ENCODE measurements around the gene RNU5D-1. TPM values are rescaled to one million over a fixed set of nuclear protein-coding genes. Genes with fewer than 3 reads are reported as not detected.

RNU5D-1 gene
- total and polyA plus RNA-seq, 2 of the 13 experiments (the other 11 are each of a cell fraction or from before 2014, with no cell fraction given), result 165 TPM; not detected in 1

GRCh38 chr1:44685218-44685617 is 45.8 kb downstream of the RNU5D-1 start:
- no peaks in the 10 kb centered on the region for H3K79me2 ChIP-seq (ENCODE audit: insufficient read depth, low read length)
- DNase-seq (ENCODE audit: low spot score) (no peak), ATAC-seq (no peak), FAIRE-seq (no peak)
- no peak overlapping the region for H3K4me2 ChIP-seq (ENCODE audit: low read depth, low read length)
- in situ Hi-C loops (cut with HindIII; ENCODE audit: extremely low pct_ligation_motif_present, low pct_unique_long_range_greater_than_20kb) (no loop called here), intact Hi-C loops (cut with micrococcal nuclease; ENCODE audit: unreplicated experiment) (no loop called here)
- no peaks in the 10 kb centered on the region for H4K20me1 ChIP-seq (ENCODE audit: insufficient read depth, low read length)
- no peaks in the 10 kb centered on the region for H3K9me3 ChIP-seq (ENCODE audit: low read length)
- ChIA-PET CTCF (ENCODE audit: low intra/inter-chr PET ratio, low total read pairs) (no interaction called here), POLR2A (interaction anchor here (0.8 to 1.1 kb wide), 2 partner anchors 11 to 43 kb away, joined by 3 read pairs; partner anchors contain the start of genes ARMH1 and TMEM53)
- peaks cover 70% of the 10 kb centered on the region for H3K4me1 ChIP-seq (ENCODE audit: insufficient read depth, low read length)
- no peak overlapping the region for H3K27ac ChIP-seq (ENCODE audit: extremely low read length, insufficient read depth, low read length)
- WGBS (ENCODE audit: low lambda C conversion rate), result 91% methylated on average over 4 of the region's 4 CpGs
- H3K27me3 ChIP-seq (ENCODE audit: control insufficient read depth in 1 of 2, insufficient read depth in 2 of 2, low read length in 2 of 2), result no peaks in the 10 kb centered on the region
- no peaks in the 10 kb centered on the region for H3K36me3 ChIP-seq (replicated peaks in 1 of 2; ENCODE audit: control insufficient read depth in 1 of 2, insufficient read depth in 2 of 2, low read length in 2 of 2)
- H3K4me3 ChIP-seq (replicated peaks in 1 of 3; ENCODE audit: insufficient read depth in 1 of 3, low read depth in 2 of 3, low read length in 3 of 3), result no peak overlapping the region
- TF ChIP-seq MED1 (CRISPR knock-in tag; IDR thresholded peaks at IDR 0.05) (no peak), NCOA2 (CRISPR knock-in tag; IDR thresholded peaks at IDR 0.05) (no peak), ZNF121 (CRISPR knock-in tag; IDR thresholded peaks at IDR 0.05) (peak; percentile 88), SNRNP70 (IDR thresholded peaks at IDR 0.05; ENCODE audit: low read depth, low read length) (no peak), ZNF770 (CRISPR knock-in tag; IDR thresholded peaks at IDR 0.05) (0 out of 2 replicates have a peak, but pooled peaks have one; percentile 12), CSRNP2 (CRISPR knock-in tag; conservative IDR thresholded peaks at IDR 0.05; ENCODE audit: low read depth) (no peak)
- BruUV-seq (replicated peaks), result no TSS peak
- H3K9ac ChIP-seq (ENCODE audit: insufficient read depth, low read depth, low read length), result no peak overlapping the region
- H2AFZ ChIP-seq (ENCODE audit: low read length), result no peak overlapping the region

Data from HepG2 (cell line).